ENCODE measurements around the gene SORCS2. TPM values are rescaled to one million over a fixed set of nuclear protein-coding genes. Genes with fewer than 3 reads are reported as not detected.

Gene SORCS2
- total and polyA plus RNA-seq, 12 donors, result 0.25 to 5.4 (median 2.2) TPM

DNA sequence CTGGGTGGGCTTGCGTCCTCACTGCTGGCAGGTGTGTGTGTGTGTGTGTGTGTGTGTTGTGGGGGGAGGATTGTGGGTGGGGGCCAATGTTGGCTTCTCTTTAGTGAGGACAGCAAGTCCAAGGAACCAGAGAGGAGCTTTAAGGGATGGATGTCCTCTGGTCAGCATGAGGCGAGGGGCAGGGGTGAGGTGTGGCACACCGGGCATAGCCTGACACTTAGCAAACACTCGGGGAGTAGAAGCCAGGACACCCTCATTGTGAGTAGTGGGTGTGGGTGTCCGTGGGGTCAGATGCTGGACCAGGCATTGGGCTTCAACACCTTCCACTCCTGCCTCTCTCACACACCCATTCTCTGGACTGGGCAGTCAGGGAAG lies 2.8 kb downstream of the SORCS2 start:
- Histone ChIP-seq H3K9me3 (no peaks in the 10 kb centered on the region), H3K4me3 (no peak overlapping the region), H3K27ac (no peak overlapping the region), H3K4me1 (peaks cover 4 to 18% (median 13%) of the 10 kb centered on the region in 9 donors), H3K36me3 (no peaks in the 10 kb centered on the region), H3K27me3 (peaks cover 7 to 57% (median 36%) of the 10 kb centered on the region in 7 donors)
- ATAC-seq (no peak), DNase-seq (no peak)
- 79 to 83% methylated on average over 5 of the region's 5 CpGs for WGBS, 2 donors
- TF ChIP-seq, protein P1, sequence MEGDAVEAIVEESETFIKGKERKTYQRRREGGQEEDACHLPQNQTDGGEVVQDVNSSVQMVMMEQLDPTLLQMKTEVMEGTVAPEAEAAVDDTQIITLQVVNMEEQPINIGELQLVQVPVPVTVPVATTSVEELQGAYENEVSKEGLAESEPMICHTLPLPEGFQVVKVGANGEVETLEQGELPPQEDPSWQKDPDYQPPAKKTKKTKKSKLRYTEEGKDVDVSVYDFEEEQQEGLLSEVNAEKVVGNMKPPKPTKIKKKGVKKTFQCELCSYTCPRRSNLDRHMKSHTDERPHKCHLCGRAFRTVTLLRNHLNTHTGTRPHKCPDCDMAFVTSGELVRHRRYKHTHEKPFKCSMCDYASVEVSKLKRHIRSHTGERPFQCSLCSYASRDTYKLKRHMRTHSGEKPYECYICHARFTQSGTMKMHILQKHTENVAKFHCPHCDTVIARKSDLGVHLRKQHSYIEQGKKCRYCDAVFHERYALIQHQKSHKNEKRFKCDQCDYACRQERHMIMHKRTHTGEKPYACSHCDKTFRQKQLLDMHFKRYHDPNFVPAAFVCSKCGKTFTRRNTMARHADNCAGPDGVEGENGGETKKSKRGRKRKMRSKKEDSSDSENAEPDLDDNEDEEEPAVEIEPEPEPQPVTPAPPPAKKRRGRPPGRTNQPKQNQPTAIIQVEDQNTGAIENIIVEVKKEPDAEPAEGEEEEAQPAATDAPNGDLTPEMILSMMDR (IDR thresholded peaks at IDR 0.05), result no peak
- intact Hi-C loops (cut with DNase I), result loop anchor here in 2 of 10 donors (2.0 to 10.0 kb wide), 2 partner anchors 102 to 270 kb away; no protein-coding TSS in a partner anchor

DNA sequence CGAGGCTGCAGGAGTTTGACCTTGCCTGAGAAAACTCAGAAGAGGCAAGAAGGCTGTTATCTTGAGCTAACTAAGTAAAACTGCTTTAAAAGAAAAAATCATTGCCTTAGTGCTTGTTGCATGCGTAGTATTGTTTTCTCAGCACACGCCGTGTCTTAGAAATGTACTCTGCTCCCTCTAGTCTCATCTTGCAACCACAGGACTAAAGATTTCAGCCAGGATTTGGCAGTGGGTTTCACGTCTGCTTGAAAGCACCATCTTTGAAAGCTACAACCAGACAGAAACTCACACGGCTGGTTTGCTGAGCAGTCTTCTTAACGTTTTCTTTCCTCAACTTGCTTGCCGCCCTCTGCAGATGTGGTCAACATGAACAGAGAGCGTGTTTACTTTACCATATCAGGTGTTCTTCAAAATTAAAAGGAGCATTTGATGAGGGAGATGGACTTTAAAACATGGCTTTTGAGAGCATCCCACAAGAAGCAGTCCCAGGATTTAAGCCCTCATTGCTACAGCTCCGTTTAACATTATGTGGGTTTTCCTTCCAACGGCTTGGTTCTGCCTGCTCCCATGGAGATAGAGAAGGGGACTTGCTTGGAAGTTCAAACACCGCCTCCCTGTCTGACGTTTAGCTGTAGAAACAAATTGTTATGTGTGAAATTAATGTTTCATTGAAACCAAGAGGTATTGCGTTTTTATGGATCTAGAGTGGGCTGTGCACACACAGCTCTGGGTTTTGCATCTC lies 3.4 kb downstream of the SORCS2 start:
- Histone ChIP-seq H3K36me3 (no peaks in the 10 kb centered on the region), H3K27ac (no peak overlapping the region), H3K9me3 (no peaks in the 10 kb centered on the region), H3K4me1 (peaks cover 4 to 18% (median 13%) of the 10 kb centered on the region in 9 donors), H3K27me3 (peaks cover 7 to 51% (median 33%) of the 10 kb centered on the region in 7 donors), H3K4me3 (no peak overlapping the region)
- DNase-seq, result no peak
- intact Hi-C loops (cut with DNase I), result loop anchor here in 2 of 10 donors (2.0 to 10.0 kb wide), 2 partner anchors 101 to 269 kb away; no protein-coding TSS in a partner anchor
- 65 to 75% methylated on average over 14 of the region's 14 CpGs for WGBS, 2 donors
- TF ChIP-seq, protein P1 (IDR thresholded peaks at IDR 0.05), result no peak
- no peak for ATAC-seq

DNA sequence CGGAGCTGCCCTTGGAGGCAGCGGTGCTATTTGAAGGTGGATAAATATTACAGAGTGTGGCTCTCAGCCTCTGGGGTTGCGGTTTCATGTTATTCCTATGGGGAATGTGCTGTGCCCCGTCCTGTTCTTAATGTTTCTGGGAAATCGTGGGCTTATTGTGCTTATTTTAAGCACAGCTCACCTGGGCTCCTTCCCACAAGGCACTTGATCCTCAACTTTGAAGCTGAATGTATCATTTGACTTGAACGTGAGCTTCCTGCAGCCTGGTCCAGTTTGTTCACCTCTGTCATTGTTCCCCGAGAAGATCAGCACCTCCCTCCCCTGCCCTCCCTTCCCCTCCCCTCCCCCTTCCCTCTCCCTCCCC lies 3.9 kb downstream of the SORCS2 start:
- TF ChIP-seq, protein P1 (IDR thresholded peaks at IDR 0.05), result no peak
- peaks cover 6 to 48% (median 29%) of the 10 kb centered on the region in 7 donors for H3K27me3 ChIP-seq
- H3K9me3 ChIP-seq, result no peaks in the 10 kb centered on the region
- H3K36me3 ChIP-seq, result no peaks in the 10 kb centered on the region
- H3K4me3 ChIP-seq, result no peak overlapping the region
- 44 to 45% methylated on average over 7 of the region's 7 CpGs for WGBS, 2 donors
- DNase-seq (no peak), ATAC-seq (no peak)
- H3K27ac ChIP-seq, result no peak overlapping the region
- intact Hi-C loops (cut with DNase I), result loop anchor here in 1 of 10 donors (10.0 kb wide), 1 partner anchor 269 kb away; no protein-coding TSS in a partner anchor
- peaks cover 4 to 18% (median 13%) of the 10 kb centered on the region in 9 donors for H3K4me1 ChIP-seq

DNA sequence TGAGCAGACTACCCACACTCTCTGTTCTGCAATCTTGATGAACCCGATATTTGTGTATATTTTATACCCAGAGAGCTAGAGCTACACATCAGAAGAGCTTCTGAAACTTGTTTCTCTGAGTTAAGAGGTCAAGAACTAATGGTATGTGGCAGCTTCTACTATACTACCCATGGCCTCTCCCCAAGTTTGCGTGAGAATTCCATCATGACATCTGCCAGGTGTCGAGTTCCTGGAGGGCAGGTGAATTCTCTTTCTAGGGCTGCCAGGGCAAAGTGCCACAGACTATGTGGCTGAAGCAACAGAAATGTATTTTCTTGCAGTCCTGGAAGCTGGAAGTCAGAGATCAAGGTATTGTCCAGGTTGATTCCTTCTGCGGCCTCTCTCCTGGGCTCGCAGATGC lies 4.4 kb downstream of the SORCS2 start:
- WGBS, 2 donors, result 70 to 74% methylated on average over 5 of the region's 5 CpGs
- peaks cover 4 to 21% (median 13%) of the 10 kb centered on the region in 9 donors for H3K4me1 ChIP-seq
- DNase-seq (no peak), ATAC-seq (no peak)
- TF ChIP-seq, protein P1 (IDR thresholded peaks at IDR 0.05), result no peak
- H3K36me3 ChIP-seq, result no peaks in the 10 kb centered on the region
- no peak overlapping the region for H3K4me3 ChIP-seq
- intact Hi-C loops (cut with DNase I), result loop anchor here in 1 of 10 donors (10.0 kb wide), 1 partner anchor 268 kb away; no protein-coding TSS in a partner anchor
- H3K27me3 ChIP-seq, result peaks cover 1 to 44% (median 25%) of the 10 kb centered on the region in 7 donors
- no peak overlapping the region for H3K27ac ChIP-seq
- no peaks in the 10 kb centered on the region for H3K9me3 ChIP-seq
